Esophagus (tissue), 2 donors: ENCODE results near the gene LRRN4CL. TPM values are rescaled to one million over a fixed set of nuclear protein-coding genes. Genes with fewer than 3 reads are reported as not detected.

Experiments used
- H3K27ac ChIP-seq, 2 donors: one replicate each; pipeline ENCODE4 v1.5.1; 2013; ENCODE audit warnings: low read depth in 2 of 2, mild to moderate bottlenecking in 2 of 2, inconsistent platforms in 1 of 2, low read length in 1 of 2, moderate library complexity in 1 of 2
- H3K27me3 ChIP-seq, 2 donors: one replicate each; pipeline ENCODE4 v1.6.1; 2013; ENCODE audit warnings: low read length in 2 of 2, control low read depth in 1 of 2, mild to moderate bottlenecking in 1 of 2; ENCODE audit not compliant: insufficient read depth in 2 of 2, control insufficient read depth in 1 of 2
- H3K36me3 ChIP-seq, 2 donors: one replicate each; pipeline ENCODE4 v1.6.1; 2013; ENCODE audit warnings: low read length in 1 of 2; ENCODE audit not compliant: control insufficient read depth in 2 of 2, insufficient read depth in 2 of 2
- H3K4me1 ChIP-seq, 2 donors: one replicate each; pipeline ENCODE4 v1.6.1; 2013; ENCODE audit warnings: low read length in 1 of 2; ENCODE audit not compliant: control insufficient read depth in 2 of 2, insufficient read depth in 2 of 2
- H3K4me3 ChIP-seq, 2 donors: one replicate each; pipeline ENCODE4 v1.5.1; 2013; ENCODE audit warnings: low read length in 2 of 2, mild to moderate bottlenecking in 2 of 2, low read depth in 1 of 2, moderate library complexity in 1 of 2
- H3K9me3 ChIP-seq, 2 donors: one replicate each; pipeline ENCODE4 v1.6.1; 2013; ENCODE audit warnings: mild to moderate bottlenecking in 2 of 2, low read depth in 1 of 2, low read length in 1 of 2, moderate library complexity in 1 of 2; ENCODE audit not compliant: control insufficient read depth in 2 of 2, insufficient read depth in 1 of 2
- WGBS, 2 donors: extraction: QIAGEN DNeasy Blood & Tissue Kit; methylation state at CpG; one replicate each; pipeline ENCODE4 v1.1.7; 2013; 5-methylcytosine and 5-hydroxymethylcytosine counted together
- polyA plus RNA-seq, 2 donors: library from polyadenylated mRNA; stranded (reverse); fragments of 200-250 nt; gene quantifications; one replicate each; pipeline ENCODE4 v1.2.3, GENCODE V29; 2013
- donor health status: healthy with polysubstance abuse.
- donor health status: Bipolar disorder and iron deficiency.

LRRN4CL gene
- polyA plus RNA-seq, 2 donors, result 1.4 to 2.4 TPM

- Histone ChIP-seq H3K36me3 (peaks cover 3 to 5% of the 10 kb centered on the region in 2 donors), H3K27me3 (no peaks in the 10 kb centered on the region), H3K9me3 (no peaks in the 10 kb centered on the region), H3K27ac (peak overlapping the region in 1 of 2 donors; percentile 47), H3K4me3 (no peak overlapping the region), H3K4me1 (peaks cover 4 to 10% of the 10 kb centered on the region in 2 donors)
- WGBS, 2 donors, result 62 to 67% methylated on average over 4 of the region's 4 CpGs
Measured at GRCh38 chr11:62669420-62670161, 19.7 kb downstream of the LRRN4CL start.

GRCh38 chr11:62667460-62667859, 21.9 kb downstream of the LRRN4CL start:
- no peaks in the 10 kb centered on the region for H3K27me3 ChIP-seq
- no peak overlapping the region for H3K4me3 ChIP-seq
- no peaks in the 10 kb centered on the region for H3K9me3 ChIP-seq
- 71 to 86% methylated on average over 2 of the region's 2 CpGs for WGBS, 2 donors
- peaks cover 4 to 10% of the 10 kb centered on the region in 2 donors for H3K4me1 ChIP-seq
- peaks cover 3 to 5% of the 10 kb centered on the region in 2 donors for H3K36me3 ChIP-seq
- no peak overlapping the region for H3K27ac ChIP-seq

GRCh38 chr11:62666259-62666926, 22.9 kb downstream of the LRRN4CL start:
- H3K36me3 ChIP-seq, result peaks cover 3 to 5% of the 10 kb centered on the region in 2 donors
- peaks cover 4 to 10% of the 10 kb centered on the region in 2 donors for H3K4me1 ChIP-seq
- H3K27me3 ChIP-seq, result no peaks in the 10 kb centered on the region
- H3K4me3 ChIP-seq, result peak overlapping the region; percentile 82 to 91
- 31 to 35% methylated on average over 16 of the region's 16 CpGs for WGBS, 2 donors
- H3K27ac ChIP-seq, result peak overlapping the region; percentile 87 to 97
- no peaks in the 10 kb centered on the region for H3K9me3 ChIP-seq

GRCh38 chr11:62665599-62666258, 23.6 kb downstream of the LRRN4CL start:
- WGBS, 2 donors, result 1 to 5% methylated on average over 39 of the region's 39 CpGs
- peaks cover 4 to 10% of the 10 kb centered on the region in 2 donors for H3K4me1 ChIP-seq

GRCh38 chr11:62665075-62665598, 24.2 kb downstream of the LRRN4CL start, which contains the start of the genes C11orf98 and CSKMT:
Gene C11orf98 (minus strand): TSS chr11:62665210. CDS start chr11:62665169, 41 bp downstream.
Gene CSKMT (plus strand): TSS chr11:62665312. CDS start chr11:62665880, 568 bp downstream.
- 0% methylated on average over 42 to 46 of the region's 47 CpGs for WGBS, 2 donors
- no peaks in the 10 kb centered on the region for H3K9me3 ChIP-seq
- H3K27me3 ChIP-seq, result no peaks in the 10 kb centered on the region
- H3K27ac ChIP-seq, result peak within 1 kb of the TSS; percentile 91 to 97
- H3K4me3 ChIP-seq, result peak within 1 kb of the TSS; percentile 82 to 91
- H3K36me3 ChIP-seq, result peaks cover 3 to 5% of the 10 kb centered on the region in 2 donors
- H3K4me1 ChIP-seq, result peaks cover 4 to 10% of the 10 kb centered on the region in 2 donors

More at GRCh38 chr11:62665599-62666258, 23.6 kb downstream of the LRRN4CL start:
- Histone ChIP-seq H3K9me3 (no peaks in the 10 kb centered on the region), H3K36me3 (peaks cover 3 to 5% of the 10 kb centered on the region in 2 donors), H3K27me3 (no peaks in the 10 kb centered on the region), H3K4me3 (peak overlapping the region; percentile 82 to 91), H3K27ac (peak overlapping the region; percentile 87 to 97)

GRCh38 chr11:62664405-62665074, 24.8 kb downstream of the LRRN4CL start:
- Histone ChIP-seq H3K27ac (peak overlapping the region; percentile 91 to 97), H3K27me3 (no peaks in the 10 kb centered on the region), H3K4me3 (peak overlapping the region; percentile 82 to 91), H3K9me3 (no peaks in the 10 kb centered on the region), H3K4me1 (peaks cover 4 to 10% of the 10 kb centered on the region in 2 donors), H3K36me3 (peaks cover 3 to 5% of the 10 kb centered on the region in 2 donors)
- WGBS, 2 donors, result 3% methylated on average over 35 to 36 of the region's 36 CpGs

GRCh38 chr11:62656796-62657429, 32.4 kb downstream of the LRRN4CL start:
- Histone ChIP-seq H3K36me3 (no peaks in the 10 kb centered on the region), H3K4me3 (no peak overlapping the region), H3K4me1 (no peaks in the 10 kb centered on the region), H3K9me3 (no peaks in the 10 kb centered on the region), H3K27me3 (no peaks in the 10 kb centered on the region), H3K27ac (no peak overlapping the region)
- WGBS, 2 donors, result 68 to 70% methylated on average over 5 of the region's 5 CpGs

- H3K4me1 ChIP-seq, result no peaks in the 10 kb centered on the region
- H3K9me3 ChIP-seq, result no peaks in the 10 kb centered on the region
- H3K27me3 ChIP-seq, result no peaks in the 10 kb centered on the region
- H3K4me3 ChIP-seq, result no peak overlapping the region
- 83 to 88% methylated on average over 11 of the region's 11 CpGs for WGBS, 2 donors
- no peak overlapping the region for H3K27ac ChIP-seq
- peaks cover 3 to 5% of the 10 kb centered on the region in 2 donors for H3K36me3 ChIP-seq
Measured at GRCh38 chr11:62654297-62654696, 35.0 kb downstream of the LRRN4CL start.
